HCT116 (cell line): ENCODE results near the gene MYLK4.

ENCODE experiments used
- EGR1 ChIP-seq: IDR thresholded peaks from 2 replicates; pipeline ENCODE4 v1.6.1; 2012; ENCODE audit warnings: low read depth
- POLR2AphosphoS5 ChIP-seq: IDR thresholded peaks from 2 replicates; pipeline ENCODE4 v1.6.1; 2011; ENCODE audit warnings: mild to moderate bottlenecking, low read depth, low read length, moderate library complexity
- REST ChIP-seq: IDR thresholded peaks from 2 replicates; pipeline ENCODE4 v1.6.1; 2012; ENCODE audit warnings: low read depth
- SIN3A ChIP-seq: IDR thresholded peaks from 2 replicates; pipeline ENCODE4 v1.6.1; 2012; ENCODE audit warnings: low read depth
- ZBTB33 ChIP-seq: IDR thresholded peaks from 2 replicates; pipeline ENCODE4 v1.6.1; 2011; ENCODE audit warnings: mild to moderate bottlenecking, low read length, moderate library complexity; ENCODE audit not compliant: insufficient replicate concordance; ENCODE audit errors: extremely low read depth
- TF ChIP-seq, protein P1 (sequence below), 3 experiments: fragments of 200-600 bp in 1 of 3; sonication (generic) in 1 of 3; IDR thresholded peaks in 2 of 3; conservative IDR thresholded peaks in 1 of 3; 2 replicates each; pipeline ENCODE4 v1.5.1; 2012 to 2017; ENCODE audit warnings: low read depth in 2 of 3, low read length in 2 of 3, antibody characterized with exemption in 1 of 3, borderline replicate concordance in 1 of 3, control low read depth in 1 of 3, mild to moderate bottlenecking in 1 of 3, mixed read lengths in 1 of 3, mixed run types in 1 of 3, moderate library complexity in 1 of 3; ENCODE audit not compliant: insufficient read depth in 1 of 3

DNA sequence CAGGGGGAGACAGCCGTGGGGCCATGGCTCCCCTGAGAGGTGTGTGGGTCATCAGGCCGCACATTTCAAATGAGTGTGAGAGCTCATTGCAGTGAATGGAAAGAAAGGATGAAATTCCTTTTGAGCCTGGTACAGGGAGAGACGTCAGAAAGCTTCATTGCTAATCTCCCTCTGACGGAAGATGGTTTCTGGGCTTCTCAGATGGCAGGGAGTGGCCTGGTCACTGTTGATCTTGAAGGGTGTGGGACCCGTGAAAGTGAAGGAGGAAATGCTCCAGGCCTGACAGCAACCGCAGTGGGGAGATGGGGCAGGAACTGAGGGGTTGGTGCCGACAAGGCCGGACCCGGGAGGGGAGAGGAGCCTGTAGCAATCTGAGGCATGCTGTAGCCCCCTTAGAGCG, 127.4 kb downstream of the MYLK4 start:
- TF ChIP-seq, protein P1, sequence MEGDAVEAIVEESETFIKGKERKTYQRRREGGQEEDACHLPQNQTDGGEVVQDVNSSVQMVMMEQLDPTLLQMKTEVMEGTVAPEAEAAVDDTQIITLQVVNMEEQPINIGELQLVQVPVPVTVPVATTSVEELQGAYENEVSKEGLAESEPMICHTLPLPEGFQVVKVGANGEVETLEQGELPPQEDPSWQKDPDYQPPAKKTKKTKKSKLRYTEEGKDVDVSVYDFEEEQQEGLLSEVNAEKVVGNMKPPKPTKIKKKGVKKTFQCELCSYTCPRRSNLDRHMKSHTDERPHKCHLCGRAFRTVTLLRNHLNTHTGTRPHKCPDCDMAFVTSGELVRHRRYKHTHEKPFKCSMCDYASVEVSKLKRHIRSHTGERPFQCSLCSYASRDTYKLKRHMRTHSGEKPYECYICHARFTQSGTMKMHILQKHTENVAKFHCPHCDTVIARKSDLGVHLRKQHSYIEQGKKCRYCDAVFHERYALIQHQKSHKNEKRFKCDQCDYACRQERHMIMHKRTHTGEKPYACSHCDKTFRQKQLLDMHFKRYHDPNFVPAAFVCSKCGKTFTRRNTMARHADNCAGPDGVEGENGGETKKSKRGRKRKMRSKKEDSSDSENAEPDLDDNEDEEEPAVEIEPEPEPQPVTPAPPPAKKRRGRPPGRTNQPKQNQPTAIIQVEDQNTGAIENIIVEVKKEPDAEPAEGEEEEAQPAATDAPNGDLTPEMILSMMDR (IDR thresholded peaks at IDR 0.05 in 2 of 3, conservative IDR thresholded peaks at IDR 0.05 in 1 of 3; ENCODE audit: borderline replicate concordance in 1 of 3, insufficient read depth in 1 of 3, low read depth in 2 of 3, low read length in 2 of 3): no peak
- TF ChIP-seq ZBTB33 (no peak), SIN3A (no peak), EGR1 (no peak), REST (no peak), POLR2AphosphoS5 (no peak)
